ENCODE results near the gene EVC. TPM values are rescaled to one million over a fixed set of nuclear protein-coding genes. Genes with fewer than 3 reads are reported as not detected.

The EVC gene
- total and polyA plus RNA-seq, 2 of the 4 experiments (the other 2 are of a cell fraction), result 16.8 to 18.9 TPM

GRCh38 chr4:5839751-5840674 lies 129.0 kb downstream of the EVC start:
- intact Hi-C loops (cut with micrococcal nuclease) (no loop called here), in situ Hi-C loops (cut with MboI; ENCODE audit: low sequenced_read_pairs) (no loop called here), dilution Hi-C loops (cut with HindIII; ENCODE audit: low sequenced_read_pairs, unreplicated experiment) (no loop called here)
- H2BK15ac ChIP-seq (ENCODE audit: low read depth, low read length), result no peak overlapping the region
- H2BK120ac ChIP-seq (ENCODE audit: low read depth, low read length), result no peak overlapping the region
- no peaks in the 10 kb centered on the region for H3K79me1 ChIP-seq (ENCODE audit: low read depth in 1 of 2, low read length in 2 of 2)
- no peak overlapping the region for H3K9ac ChIP-seq (ENCODE audit: low read depth, low read length)
- no peak overlapping the region for H2BK20ac ChIP-seq (ENCODE audit: low read depth, low read length)
- no peaks in the 10 kb centered on the region for H3K27me3 ChIP-seq (ENCODE audit: control insufficient read depth, insufficient read depth, low read length)
- no peak overlapping the region for H4K91ac ChIP-seq (ENCODE audit: insufficient read depth, low read depth, low read length)
- H2AFZ ChIP-seq (replicated peaks; ENCODE audit: low read length, poor library complexity), result no peak overlapping the region
- H2AK9ac ChIP-seq (replicated peaks; ENCODE audit: low read depth, low read length, poor library complexity), result no peak overlapping the region
- no peak overlapping the region for H3K27ac ChIP-seq (ENCODE audit: insufficient read depth, low read length)
- WGBS, 2 experiments (ENCODE audit: extremely low coverage in 2 of 2, insufficient read length in 1 of 2), result 67% methylated on average over 11 of the region's 30 CpGs; no CpG with 5 or more reads in 1 of the 2 experiments
- H3K4ac ChIP-seq (ENCODE audit: low read depth, low read length), result no peak overlapping the region
- H4K20me1 ChIP-seq (ENCODE audit: insufficient read depth, low read length), result no peaks in the 10 kb centered on the region
- no peaks in the 10 kb centered on the region for H3K9me1 ChIP-seq (ENCODE audit: insufficient read depth, low read length)
- H4K5ac ChIP-seq (ENCODE audit: low read depth, low read length), result no peak overlapping the region
- no peak overlapping the region for H3K14ac ChIP-seq (replicated peaks; ENCODE audit: low read depth, low read length)
- no peak overlapping the region for H3K23ac ChIP-seq (ENCODE audit: low read depth, low read length)
- no peak overlapping the region for H3K4me3 ChIP-seq (ENCODE audit: insufficient read depth, low read depth, low read length)
- ATAC-seq (ENCODE audit: low read depth) (no peak), DNase-seq (no peak)
- no peak overlapping the region for H2AK5ac ChIP-seq (ENCODE audit: low read depth, low read length)
- H2BK5ac ChIP-seq (ENCODE audit: low read depth, low read length, poor library complexity, severe bottlenecking), result no peak overlapping the region
- H3K18ac ChIP-seq (ENCODE audit: low read depth, low read length), result no peak overlapping the region
- ChIA-PET POLR2A (ENCODE audit: unreplicated experiment) (no interaction called here), CTCF (no interaction called here)
- H3K9me3 ChIP-seq (ENCODE audit: control insufficient read depth, insufficient read depth, low read length), result no peaks in the 10 kb centered on the region
- H4K8ac ChIP-seq (ENCODE audit: low read depth in 2 of 2, low read length in 2 of 2), result no peak overlapping the region
- H3K4me2 ChIP-seq (ENCODE audit: low read depth, low read length), result no peak overlapping the region
- no peak overlapping the region for H3K56ac ChIP-seq (ENCODE audit: extremely low read depth, insufficient read depth, low read length)
- peaks cover 8% of the 10 kb centered on the region for H3K36me3 ChIP-seq (ENCODE audit: control insufficient read depth, insufficient read depth, low read length)
- BruUV-seq (replicated peaks), result no TSS peak
- H3K4me1 ChIP-seq (ENCODE audit: control insufficient read depth, insufficient read depth, low read length), result peaks cover 4% of the 10 kb centered on the region; the same call in 1 of the 2 replicates
- TF ChIP-seq BHLHE40 (IDR thresholded peaks at IDR 0.05; ENCODE audit: low read depth, low read length) (no peak), MAFK (IDR thresholded peaks at IDR 0.05; ENCODE audit: low read depth, low read length) (no peak), NFE2L2 (IDR thresholded peaks at IDR 0.05; ENCODE audit: low read depth, low read length) (no peak), SMC3 (IDR thresholded peaks at IDR 0.05; ENCODE audit: low read depth, low read length) (no peak), ELK1 (IDR thresholded peaks at IDR 0.05; ENCODE audit: borderline replicate concordance, low read depth, low read length) (no peak), CEBPB (IDR thresholded peaks at IDR 0.05; ENCODE audit: low read depth, low read length) (no peak), CHD1 (IDR thresholded peaks at IDR 0.05; ENCODE audit: low read depth, low read length) (no peak), MXI1 (IDR thresholded peaks at IDR 0.05; ENCODE audit: borderline replicate concordance, low read depth, low read length) (no peak), USF2 (IDR thresholded peaks at IDR 0.05; ENCODE audit: low read depth, low read length) (no peak), FOS (IDR thresholded peaks at IDR 0.05; ENCODE audit: low read depth, low read length) (no peak), RFX5 (IDR thresholded peaks at IDR 0.05; ENCODE audit: low read depth, low read length) (no peak), MAZ (IDR thresholded peaks at IDR 0.05; ENCODE audit: borderline replicate concordance, low read depth, low read length) (no peak), CTCF (conservative IDR thresholded peaks at IDR 0.05; ENCODE audit: low read depth, low read length) (no peak), POLR2A (IDR thresholded peaks at IDR 0.05; ENCODE audit: low read depth, low read length) (no peak), RAD21 (IDR thresholded peaks at IDR 0.05; ENCODE audit: low read length) (no peak)

All from IMR-90 (cell line).